C4-2B (cell line): Measurements from ENCODE around the gene KRT71.
"Not testable (repeated sequence)": the region's sequence is repeated elsewhere in the genome, so short reads cannot be mapped to it uniquely, and the experiment has no call there.

ENCODE experiments used
- H3K27ac ChIP-seq: fragments of 450-650 bp; 2 replicates; pipeline ENCODE4 v1.5.1; 2017
- ZFX ChIP-seq: fragments of 450-650 bp; IDR thresholded peaks from 2 replicates; pipeline ENCODE4 v1.6.1; 2017
- TF ChIP-seq, protein P1 (sequence below): fragments of 450-650 bp; conservative IDR thresholded peaks from 2 replicates; pipeline ENCODE4 v1.5.1; 2017; ENCODE audit warnings: mild to moderate bottlenecking

Gene KRT71

GRCh38 chr12:52506858-52507715, 45.9 kb downstream of the KRT71 start:
- TF ChIP-seq, protein P1, sequence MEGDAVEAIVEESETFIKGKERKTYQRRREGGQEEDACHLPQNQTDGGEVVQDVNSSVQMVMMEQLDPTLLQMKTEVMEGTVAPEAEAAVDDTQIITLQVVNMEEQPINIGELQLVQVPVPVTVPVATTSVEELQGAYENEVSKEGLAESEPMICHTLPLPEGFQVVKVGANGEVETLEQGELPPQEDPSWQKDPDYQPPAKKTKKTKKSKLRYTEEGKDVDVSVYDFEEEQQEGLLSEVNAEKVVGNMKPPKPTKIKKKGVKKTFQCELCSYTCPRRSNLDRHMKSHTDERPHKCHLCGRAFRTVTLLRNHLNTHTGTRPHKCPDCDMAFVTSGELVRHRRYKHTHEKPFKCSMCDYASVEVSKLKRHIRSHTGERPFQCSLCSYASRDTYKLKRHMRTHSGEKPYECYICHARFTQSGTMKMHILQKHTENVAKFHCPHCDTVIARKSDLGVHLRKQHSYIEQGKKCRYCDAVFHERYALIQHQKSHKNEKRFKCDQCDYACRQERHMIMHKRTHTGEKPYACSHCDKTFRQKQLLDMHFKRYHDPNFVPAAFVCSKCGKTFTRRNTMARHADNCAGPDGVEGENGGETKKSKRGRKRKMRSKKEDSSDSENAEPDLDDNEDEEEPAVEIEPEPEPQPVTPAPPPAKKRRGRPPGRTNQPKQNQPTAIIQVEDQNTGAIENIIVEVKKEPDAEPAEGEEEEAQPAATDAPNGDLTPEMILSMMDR: peak; percentile 77
- TF ChIP-seq ZFX: no peak
- H3K27ac ChIP-seq: no peak overlapping the region

- no peak for TF ChIP-seq ZFX
- TF ChIP-seq, protein P1: no peak
- no peak overlapping the region for H3K27ac ChIP-seq
Measured at GRCh38 chr12:52502877-52503276, 50.1 kb downstream of the KRT71 start.

- no peak overlapping the region for H3K27ac ChIP-seq
- no peak for TF ChIP-seq ZFX
- TF ChIP-seq, protein P1: no peak
Measured at GRCh38 chr12:52501490-52501889, 51.5 kb downstream of the KRT71 start.

- not testable (repeated sequence) for H3K27ac ChIP-seq
Measured at GRCh38 chr12:52500574-52500973, 52.4 kb downstream of the KRT71 start.

DNA sequence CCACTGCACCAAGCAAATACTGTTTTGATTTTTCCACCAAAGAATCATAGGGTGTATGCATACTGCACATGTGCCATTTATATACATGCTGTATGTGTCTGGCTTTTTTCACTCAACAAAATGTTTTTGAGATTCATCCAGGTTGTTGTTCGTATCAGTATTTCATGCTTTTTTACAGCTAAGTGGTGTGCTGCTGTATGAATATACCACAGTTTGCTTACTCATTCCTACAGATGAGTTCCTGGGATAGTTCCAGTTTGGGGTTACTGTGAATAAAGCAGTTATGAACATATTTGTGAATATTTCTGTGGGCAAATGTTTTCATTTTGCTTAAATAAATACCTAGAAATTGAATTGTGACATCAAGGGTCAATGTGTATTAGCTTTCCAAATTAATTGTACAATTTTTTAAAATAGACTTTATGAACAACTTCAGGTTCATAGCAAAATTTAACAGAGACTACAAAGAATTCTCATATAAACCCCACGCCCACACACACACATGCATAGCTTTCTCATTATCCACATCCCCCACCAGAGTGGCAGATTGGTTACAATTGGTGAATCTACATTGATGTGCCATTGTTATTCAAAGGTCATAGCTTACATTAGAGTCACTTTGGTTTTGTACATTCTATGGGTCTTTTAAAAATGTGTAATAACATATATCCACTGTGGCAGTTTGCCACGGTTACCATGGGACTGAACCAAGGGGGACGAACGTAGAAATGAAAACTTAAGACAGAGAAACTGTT, 53.0 kb downstream of the KRT71 start:
- no peak overlapping the region for H3K27ac ChIP-seq
- TF ChIP-seq, protein P1: no peak
- no peak for TF ChIP-seq ZFX

DNA sequence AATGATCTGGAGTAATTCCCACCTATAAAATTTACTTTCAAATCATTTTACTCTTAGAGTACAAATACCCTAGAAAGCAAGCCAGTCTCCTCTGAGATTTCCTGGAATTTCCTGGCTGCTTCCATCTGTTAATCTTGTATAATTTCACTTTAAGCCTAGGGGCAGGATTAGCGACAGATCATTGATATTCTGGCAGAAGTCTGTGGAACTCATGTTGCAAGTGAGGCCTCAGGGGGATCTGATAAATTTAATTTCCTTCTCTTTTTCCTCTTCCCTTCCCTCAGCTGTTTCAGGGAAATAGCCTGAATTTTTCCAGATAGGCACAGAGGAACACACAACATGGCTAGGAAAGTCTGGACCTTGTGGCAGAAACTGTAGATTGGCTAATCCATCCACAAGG, 54.0 kb downstream of the KRT71 start:
- TF ChIP-seq, protein P1: no peak
- TF ChIP-seq ZFX: no peak
- H3K27ac ChIP-seq: no peak overlapping the region

GRCh38 chr12:52497975-52498374, 55.0 kb downstream of the KRT71 start:
- TF ChIP-seq, protein P1: no peak
- TF ChIP-seq ZFX: no peak
- H3K27ac ChIP-seq: no peak overlapping the region
